Measurements from ENCODE around the gene ADAMTSL5.

Gene ADAMTSL5

DNA sequence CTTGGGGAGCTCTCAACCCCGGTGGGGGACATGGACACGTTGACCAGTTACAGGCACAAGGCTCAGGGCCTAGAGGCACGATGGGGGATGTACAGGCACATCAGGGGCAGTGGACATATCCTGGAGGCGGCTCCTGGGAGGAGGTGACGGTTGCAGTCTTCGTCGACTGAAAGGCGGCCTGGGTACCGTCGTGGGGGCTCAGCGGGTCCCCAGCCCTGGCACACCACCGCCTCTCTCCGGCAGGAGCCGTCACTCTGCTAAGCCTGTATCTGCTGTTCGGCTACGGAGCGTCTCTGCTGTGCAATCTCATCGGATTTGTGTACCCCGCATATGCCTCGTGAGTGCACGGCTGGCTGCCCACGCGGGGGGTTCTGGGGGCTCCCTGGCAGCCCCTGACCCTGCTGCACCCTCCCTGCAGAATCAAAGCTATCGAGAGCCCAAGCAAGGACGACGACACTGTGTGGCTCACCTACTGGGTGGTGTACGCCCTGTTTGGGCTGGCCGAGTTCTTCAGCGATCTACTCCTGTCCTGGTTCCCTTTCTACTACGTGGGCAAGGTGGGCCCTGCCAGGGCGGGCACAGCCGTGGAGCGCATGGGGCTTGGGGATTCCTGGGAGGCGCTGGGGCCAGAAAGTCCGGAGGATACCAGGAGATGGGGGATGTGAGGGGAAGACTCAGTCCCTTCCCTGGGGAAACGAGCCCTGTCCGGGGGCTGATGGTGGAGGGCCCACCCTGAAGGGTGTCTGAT, 17.6 kb downstream of the ADAMTSL5 start:
- TF ChIP-seq NFIC (IDR thresholded peaks at IDR 0.05) (no peak), CEBPB (IDR thresholded peaks at IDR 0.05) (no peak)
- TF ChIP-seq, protein P1, sequence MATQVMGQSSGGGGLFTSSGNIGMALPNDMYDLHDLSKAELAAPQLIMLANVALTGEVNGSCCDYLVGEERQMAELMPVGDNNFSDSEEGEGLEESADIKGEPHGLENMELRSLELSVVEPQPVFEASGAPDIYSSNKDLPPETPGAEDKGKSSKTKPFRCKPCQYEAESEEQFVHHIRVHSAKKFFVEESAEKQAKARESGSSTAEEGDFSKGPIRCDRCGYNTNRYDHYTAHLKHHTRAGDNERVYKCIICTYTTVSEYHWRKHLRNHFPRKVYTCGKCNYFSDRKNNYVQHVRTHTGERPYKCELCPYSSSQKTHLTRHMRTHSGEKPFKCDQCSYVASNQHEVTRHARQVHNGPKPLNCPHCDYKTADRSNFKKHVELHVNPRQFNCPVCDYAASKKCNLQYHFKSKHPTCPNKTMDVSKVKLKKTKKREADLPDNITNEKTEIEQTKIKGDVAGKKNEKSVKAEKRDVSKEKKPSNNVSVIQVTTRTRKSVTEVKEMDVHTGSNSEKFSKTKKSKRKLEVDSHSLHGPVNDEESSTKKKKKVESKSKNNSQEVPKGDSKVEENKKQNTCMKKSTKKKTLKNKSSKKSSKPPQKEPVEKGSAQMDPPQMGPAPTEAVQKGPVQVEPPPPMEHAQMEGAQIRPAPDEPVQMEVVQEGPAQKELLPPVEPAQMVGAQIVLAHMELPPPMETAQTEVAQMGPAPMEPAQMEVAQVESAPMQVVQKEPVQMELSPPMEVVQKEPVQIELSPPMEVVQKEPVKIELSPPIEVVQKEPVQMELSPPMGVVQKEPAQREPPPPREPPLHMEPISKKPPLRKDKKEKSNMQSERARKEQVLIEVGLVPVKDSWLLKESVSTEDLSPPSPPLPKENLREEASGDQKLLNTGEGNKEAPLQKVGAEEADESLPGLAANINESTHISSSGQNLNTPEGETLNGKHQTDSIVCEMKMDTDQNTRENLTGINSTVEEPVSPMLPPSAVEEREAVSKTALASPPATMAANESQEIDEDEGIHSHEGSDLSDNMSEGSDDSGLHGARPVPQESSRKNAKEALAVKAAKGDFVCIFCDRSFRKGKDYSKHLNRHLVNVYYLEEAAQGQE (IDR thresholded peaks at IDR 0.05; ENCODE audit: low read depth), result no peak
- TF ChIP-seq, protein P2, sequence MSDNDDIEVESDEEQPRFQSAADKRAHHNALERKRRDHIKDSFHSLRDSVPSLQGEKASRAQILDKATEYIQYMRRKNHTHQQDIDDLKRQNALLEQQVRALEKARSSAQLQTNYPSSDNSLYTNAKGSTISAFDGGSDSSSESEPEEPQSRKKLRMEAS (IDR thresholded peaks at IDR 0.05), result no peak

DNA sequence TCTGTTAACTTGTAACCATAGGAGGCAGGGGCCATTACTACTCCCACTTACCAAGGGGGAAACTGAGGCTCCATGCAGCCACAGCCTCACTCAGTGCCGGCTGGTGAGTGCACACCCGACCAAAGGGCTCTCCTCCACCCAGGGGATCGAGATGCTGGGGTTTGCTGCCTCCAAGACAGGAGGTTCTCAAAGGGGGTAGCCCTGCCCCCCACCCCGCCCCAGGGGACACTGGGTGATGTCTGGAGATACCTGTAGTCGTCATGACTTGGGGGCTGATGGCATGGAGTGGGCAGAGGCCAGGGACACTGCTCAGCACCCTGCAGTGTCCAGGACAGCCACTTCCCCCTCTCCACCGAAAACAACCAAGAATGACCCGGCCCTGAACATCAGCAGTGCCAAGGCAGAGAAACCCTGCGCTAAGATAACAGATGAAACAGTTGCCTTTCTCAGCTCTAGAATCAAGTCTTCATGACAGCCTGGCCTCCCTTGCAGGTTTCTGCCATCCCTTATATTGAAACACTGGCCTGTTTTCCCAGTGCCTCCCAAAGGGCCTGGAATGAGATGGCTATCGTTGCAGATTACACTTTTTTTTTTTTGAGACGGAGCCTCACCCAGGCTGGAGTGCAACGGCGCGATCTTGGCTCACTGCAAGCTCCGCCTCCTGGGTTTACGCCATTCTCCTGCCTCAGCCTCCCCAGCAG, 18.6 kb downstream of the ADAMTSL5 start:
- TF ChIP-seq CEBPB (IDR thresholded peaks at IDR 0.05), result no peak
- TF ChIP-seq, protein P3, sequence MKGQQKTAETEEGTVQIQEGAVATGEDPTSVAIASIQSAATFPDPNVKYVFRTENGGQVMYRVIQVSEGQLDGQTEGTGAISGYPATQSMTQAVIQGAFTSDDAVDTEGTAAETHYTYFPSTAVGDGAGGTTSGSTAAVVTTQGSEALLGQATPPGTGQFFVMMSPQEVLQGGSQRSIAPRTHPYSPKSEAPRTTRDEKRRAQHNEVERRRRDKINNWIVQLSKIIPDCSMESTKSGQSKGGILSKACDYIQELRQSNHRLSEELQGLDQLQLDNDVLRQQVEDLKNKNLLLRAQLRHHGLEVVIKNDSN (IDR thresholded peaks at IDR 0.05), result no peak
- no peak for TF ChIP-seq CREB1 (IDR thresholded peaks at IDR 0.05; ENCODE audit: low read depth)

DNA sequence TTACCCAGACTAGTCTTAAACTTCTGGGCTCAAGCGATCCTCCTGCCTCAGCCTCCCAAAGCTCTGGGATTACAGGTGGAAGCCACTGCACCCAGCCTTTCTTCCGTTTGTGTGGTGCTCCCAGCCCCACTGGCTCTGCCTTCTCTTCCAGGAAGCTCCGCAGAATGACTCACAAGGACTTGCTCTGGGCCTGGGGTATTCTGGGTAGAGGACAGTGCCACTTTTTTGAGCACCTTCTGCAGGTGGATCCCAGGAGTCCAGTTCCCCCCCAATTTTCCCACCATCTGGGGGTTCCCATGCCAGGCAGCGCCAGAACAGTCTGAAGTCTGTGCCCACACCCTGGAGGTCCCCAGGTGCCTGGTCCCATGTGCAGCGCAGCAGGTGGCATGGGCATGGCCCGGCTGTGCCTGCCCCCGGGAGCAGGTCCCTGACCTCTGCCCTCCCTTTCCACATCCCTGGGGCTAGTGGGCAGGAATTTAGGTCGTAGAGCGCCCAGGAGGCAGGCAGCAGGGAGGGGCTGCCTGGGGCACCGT, 20.3 kb downstream of the ADAMTSL5 start:
- no peak for TF ChIP-seq CEBPB (IDR thresholded peaks at IDR 0.05)
- no peak for TF ChIP-seq NFIC (IDR thresholded peaks at IDR 0.05)
- TF ChIP-seq, protein P3 (IDR thresholded peaks at IDR 0.05), result no peak
- no peak for TF ChIP-seq EGR1 (IDR thresholded peaks at IDR 0.05)
- TF ChIP-seq, protein P1 (IDR thresholded peaks at IDR 0.05; ENCODE audit: low read depth), result no peak
- TF ChIP-seq CREB1 (IDR thresholded peaks at IDR 0.05; ENCODE audit: low read depth), result no peak
- TF ChIP-seq TEAD4 (IDR thresholded peaks at IDR 0.05), result no peak
- no peak for TF ChIP-seq EP300 (IDR thresholded peaks at IDR 0.05; ENCODE audit: borderline replicate concordance)
- no peak for TF ChIP-seq YY1 (IDR thresholded peaks at IDR 0.05; ENCODE audit: low read depth)
- no peak for TF ChIP-seq RAD21 (IDR thresholded peaks at IDR 0.05; ENCODE audit: low read depth)
- TF ChIP-seq FOXM1 (IDR thresholded peaks at IDR 0.05; ENCODE audit: borderline replicate concordance, low read depth), result no peak
- TF ChIP-seq TAF1 (IDR thresholded peaks at IDR 0.05; ENCODE audit: low read depth), result no peak
- TF ChIP-seq, protein P2 (IDR thresholded peaks at IDR 0.05), result no peak
- no peak for TF ChIP-seq TCF12 (IDR thresholded peaks at IDR 0.05; ENCODE audit: low read depth)
- TF ChIP-seq ZBTB7A (IDR thresholded peaks at IDR 0.05; ENCODE audit: low read depth), result no peak

DNA sequence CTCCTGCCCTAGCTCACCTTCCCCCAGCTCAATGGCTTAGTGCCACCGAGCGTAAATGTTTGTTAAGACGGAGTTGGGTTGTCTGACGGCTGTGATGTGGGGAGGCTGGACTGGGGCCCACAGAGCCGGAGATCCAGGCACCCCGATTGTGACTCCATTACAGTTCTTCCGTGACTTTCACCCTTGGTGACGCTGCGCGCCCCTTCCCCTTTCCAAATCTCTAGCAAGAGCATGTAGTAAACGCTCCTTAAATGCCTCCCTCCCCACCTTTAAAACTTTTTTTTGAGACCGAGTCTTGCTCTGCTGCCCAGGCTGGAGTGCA, 21.0 kb downstream of the ADAMTSL5 start:
- TF ChIP-seq, protein P1 (IDR thresholded peaks at IDR 0.05; ENCODE audit: low read depth), result no peak
- TF ChIP-seq RAD21 (IDR thresholded peaks at IDR 0.05; ENCODE audit: low read depth) (no peak), ZBTB7A (IDR thresholded peaks at IDR 0.05; ENCODE audit: low read depth) (no peak), FOXM1 (IDR thresholded peaks at IDR 0.05; ENCODE audit: borderline replicate concordance, low read depth) (no peak), EP300 (IDR thresholded peaks at IDR 0.05; ENCODE audit: borderline replicate concordance) (no peak), NFIC (IDR thresholded peaks at IDR 0.05) (no peak), TEAD4 (IDR thresholded peaks at IDR 0.05) (no peak), TAF1 (IDR thresholded peaks at IDR 0.05; ENCODE audit: low read depth) (no peak), EGR1 (IDR thresholded peaks at IDR 0.05) (no peak)
- TF ChIP-seq, protein P3 (IDR thresholded peaks at IDR 0.05), result no peak
